ENCODE data around the gene PALLD. TPM values are rescaled to one million over a fixed set of nuclear protein-coding genes. Genes with fewer than 3 reads are reported as not detected.
"Not testable (repeated sequence)": the region's sequence is repeated elsewhere in the genome, so short reads cannot be mapped to it uniquely, and the experiment has no call there.

Gene PALLD
- total and polyA plus RNA-seq, 2 donors: 24.3 to 83.0 TPM

DNA sequence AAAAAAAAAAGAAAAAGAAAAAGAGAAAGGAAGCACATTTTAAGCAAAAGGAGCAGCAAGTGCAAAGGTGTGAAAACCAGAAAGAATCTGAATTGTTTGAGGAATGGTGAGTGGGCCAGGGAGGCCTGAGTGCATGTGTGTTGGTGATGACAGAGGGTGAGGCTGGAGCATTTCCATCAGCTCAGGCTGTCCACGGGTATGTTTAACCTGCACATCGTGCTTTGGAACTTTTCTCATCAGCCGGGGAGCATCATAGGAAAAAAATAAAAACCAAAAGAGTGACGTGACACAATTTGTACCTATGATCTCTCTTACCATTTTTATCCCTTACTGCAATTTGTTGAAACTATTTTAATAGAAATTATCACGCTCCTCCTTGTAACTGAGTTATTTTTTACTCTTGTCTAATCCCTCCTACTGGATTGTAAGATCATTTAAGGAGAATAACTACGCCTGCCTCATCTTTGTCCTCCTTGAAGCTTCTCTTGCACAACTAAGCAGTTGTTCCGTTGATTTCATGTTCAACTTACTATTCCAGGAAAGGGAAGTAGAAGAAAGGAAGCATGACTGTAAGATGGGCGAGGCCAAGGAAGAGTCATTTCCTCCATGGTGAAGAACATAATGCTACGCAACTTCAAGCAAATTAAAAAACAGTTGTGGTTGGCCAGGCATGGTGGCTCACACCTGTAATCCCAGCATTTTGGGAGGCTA is 7.0 kb downstream of the PALLD start:
- Histone ChIP-seq H3K9me3 (ENCODE audit: control insufficient read depth in 2 of 2, insufficient read depth in 1 of 2, low read length in 1 of 2) (no peaks in the 10 kb centered on the region), H3K36me3 (ENCODE audit: control insufficient read depth in 2 of 2, insufficient read depth in 2 of 2, low read length in 1 of 2) (no peaks in the 10 kb centered on the region), H3K4me3 (ENCODE audit: low read length in 2 of 2) (no peak overlapping the region), H3K4me1 (ENCODE audit: control insufficient read depth in 2 of 2, insufficient read depth in 2 of 2, low read length in 2 of 2) (peaks cover 7 to 18% of the 10 kb centered on the region in 2 donors), H3K27ac (ENCODE audit: low read depth in 1 of 2, low read length in 1 of 2) (no peak overlapping the region), H3K27me3 (ENCODE audit: control insufficient read depth in 2 of 2, insufficient read depth in 1 of 2, low read length in 1 of 2) (no peaks in the 10 kb centered on the region)
- 96% methylated on average over 9 of the region's 9 CpGs for WGBS
- DNase-seq (ENCODE audit: low read depth in 6 of 9, low spot score in 9 of 9): no peak

DNA sequence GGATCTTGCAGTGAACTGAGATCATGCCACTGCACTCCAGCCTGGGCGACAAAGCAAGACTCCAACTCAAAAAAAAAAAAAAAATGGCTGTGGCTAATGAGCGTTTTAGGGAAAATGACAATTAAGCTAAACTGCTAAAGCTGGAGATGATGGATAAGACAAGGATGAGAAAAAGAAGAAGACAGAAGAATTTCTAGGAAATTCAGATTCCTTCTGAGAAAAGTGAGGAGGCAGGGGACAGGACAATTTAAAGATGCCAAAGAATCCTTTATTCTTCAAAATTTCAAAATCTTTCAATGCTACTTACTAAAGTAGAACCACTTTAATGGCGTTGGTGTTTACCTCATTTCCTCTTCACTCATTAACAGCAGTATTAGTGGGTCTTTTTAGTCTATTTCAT is 7.7 kb downstream of the PALLD start:
- WGBS: 85% methylated on average over 3 of the region's 3 CpGs
- H3K4me1 ChIP-seq (ENCODE audit: control insufficient read depth in 2 of 2, insufficient read depth in 2 of 2, low read length in 2 of 2): peaks cover 7 to 18% of the 10 kb centered on the region in 2 donors
- no peak for DNase-seq (ENCODE audit: low read depth in 6 of 9, low spot score in 9 of 9)
- H3K36me3 ChIP-seq (ENCODE audit: control insufficient read depth in 2 of 2, insufficient read depth in 2 of 2, low read length in 1 of 2): no peaks in the 10 kb centered on the region
- no peaks in the 10 kb centered on the region for H3K27me3 ChIP-seq (ENCODE audit: control insufficient read depth in 2 of 2, insufficient read depth in 1 of 2, low read length in 1 of 2)
- H3K27ac ChIP-seq (ENCODE audit: low read depth in 1 of 2, low read length in 1 of 2): no peak overlapping the region
- H3K4me3 ChIP-seq (ENCODE audit: low read length in 2 of 2): no peak overlapping the region
- no peaks in the 10 kb centered on the region for H3K9me3 ChIP-seq (ENCODE audit: control insufficient read depth in 2 of 2, insufficient read depth in 1 of 2, low read length in 1 of 2)

DNA sequence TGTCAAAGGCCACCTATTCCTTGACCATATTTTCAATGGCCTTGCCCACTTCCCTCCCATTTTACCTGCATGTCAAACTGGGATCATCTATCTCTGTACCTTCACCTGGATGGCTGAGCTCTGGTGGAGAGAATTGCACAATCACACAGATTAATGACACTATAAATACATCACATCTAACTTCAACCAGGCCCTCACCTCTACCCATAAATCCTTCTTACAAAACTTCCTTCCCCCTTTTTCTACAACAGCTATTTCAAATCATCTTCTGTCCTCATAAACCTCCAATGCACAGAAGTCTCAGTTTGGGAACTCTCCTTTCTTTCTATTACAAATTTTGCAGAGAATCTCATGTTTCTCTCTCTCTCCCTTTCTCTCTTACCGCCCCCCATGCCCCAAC is 9.2 kb downstream of the PALLD start:
- peaks cover 10 to 30% of the 10 kb centered on the region in 2 donors for H3K4me1 ChIP-seq (ENCODE audit: control insufficient read depth in 2 of 2, insufficient read depth in 2 of 2, low read length in 2 of 2)
- no peaks in the 10 kb centered on the region for H3K9me3 ChIP-seq (ENCODE audit: control insufficient read depth in 2 of 2, insufficient read depth in 1 of 2, low read length in 1 of 2)
- H3K4me3 ChIP-seq (ENCODE audit: low read length in 2 of 2): no peak overlapping the region
- DNase-seq (ENCODE audit: low read depth in 6 of 9, low spot score in 9 of 9): no peak
- H3K27me3 ChIP-seq (ENCODE audit: control insufficient read depth in 2 of 2, insufficient read depth in 1 of 2, low read length in 1 of 2): no peaks in the 10 kb centered on the region
- no peak overlapping the region for H3K27ac ChIP-seq (ENCODE audit: low read depth in 1 of 2, low read length in 1 of 2)
- H3K36me3 ChIP-seq (ENCODE audit: control insufficient read depth in 2 of 2, insufficient read depth in 2 of 2, low read length in 1 of 2): no peaks in the 10 kb centered on the region
- WGBS: 54% methylated on average over 1 of the region's 1 CpG

DNA sequence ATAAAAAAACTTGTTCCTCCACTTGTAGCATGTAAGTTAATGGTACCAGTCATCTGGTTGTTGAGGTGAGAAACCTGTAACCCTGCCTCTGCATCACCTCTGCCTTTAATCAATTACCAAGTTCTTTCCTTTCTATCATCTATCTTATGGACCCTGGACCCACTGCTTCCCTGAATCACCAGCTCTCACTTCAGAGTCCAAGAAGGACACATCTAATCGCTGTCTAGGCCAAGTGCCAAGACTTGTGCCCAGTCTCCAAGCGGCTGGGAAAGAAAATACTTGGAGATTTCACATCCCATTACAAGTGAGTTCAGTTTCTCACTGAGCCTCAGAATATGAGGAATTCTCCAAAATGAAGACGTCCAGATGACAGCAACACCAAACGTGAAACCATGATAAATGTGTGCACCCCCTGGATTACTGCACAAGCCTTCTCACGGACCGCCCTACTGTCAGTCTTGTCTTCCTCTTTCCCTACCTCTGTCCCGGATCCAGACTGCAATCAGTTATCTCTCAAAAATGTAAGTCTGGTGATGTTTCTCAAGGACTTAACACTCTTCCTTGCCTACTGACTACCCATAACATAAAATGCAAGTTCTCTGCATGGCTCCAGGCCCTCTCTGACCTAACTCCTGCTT is 10.4 kb downstream of the PALLD start:
- Histone ChIP-seq H3K4me3 (ENCODE audit: low read length in 2 of 2) (no peak overlapping the region), H3K36me3 (ENCODE audit: control insufficient read depth in 2 of 2, insufficient read depth in 2 of 2, low read length in 1 of 2) (no peaks in the 10 kb centered on the region), H3K9me3 (ENCODE audit: control insufficient read depth in 2 of 2, insufficient read depth in 1 of 2, low read length in 1 of 2) (no peaks in the 10 kb centered on the region), H3K27ac (ENCODE audit: low read depth in 1 of 2, low read length in 1 of 2) (no peak overlapping the region), H3K27me3 (ENCODE audit: control insufficient read depth in 2 of 2, insufficient read depth in 1 of 2, low read length in 1 of 2) (no peaks in the 10 kb centered on the region), H3K4me1 (ENCODE audit: control insufficient read depth in 2 of 2, insufficient read depth in 2 of 2, low read length in 2 of 2) (peaks cover 21 to 39% of the 10 kb centered on the region in 2 donors)
- no peak for DNase-seq (ENCODE audit: low read depth in 6 of 9, low spot score in 9 of 9)
- WGBS: 88% methylated on average over 7 of the region's 7 CpGs

DNA sequence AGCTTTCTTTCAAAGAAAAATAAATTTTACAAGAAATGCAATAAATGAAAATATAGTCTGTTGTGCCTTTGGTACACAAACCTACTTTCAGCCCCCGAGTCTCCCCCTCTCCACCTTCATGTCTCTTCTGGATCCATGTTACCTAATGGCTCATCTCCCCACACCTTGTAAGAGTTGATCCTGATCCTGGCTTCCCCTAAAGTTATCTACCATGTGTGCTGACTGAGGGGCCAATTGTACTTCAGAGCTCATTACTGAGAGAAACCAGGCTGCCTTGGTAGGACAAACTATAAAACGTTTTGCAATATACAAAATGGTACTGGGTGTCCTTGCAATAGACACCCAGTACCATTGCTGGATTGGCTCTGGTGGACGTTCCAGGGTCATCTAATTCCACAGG is 11.8 kb downstream of the PALLD start:
- peaks cover 19 to 37% of the 10 kb centered on the region in 2 donors for H3K4me1 ChIP-seq (ENCODE audit: control insufficient read depth in 2 of 2, insufficient read depth in 2 of 2, low read length in 2 of 2)
- WGBS: 97% methylated on average over 3 of the region's 3 CpGs
- H3K36me3 ChIP-seq (ENCODE audit: control insufficient read depth in 2 of 2, insufficient read depth in 2 of 2, low read length in 1 of 2): no peaks in the 10 kb centered on the region
- no peaks in the 10 kb centered on the region for H3K9me3 ChIP-seq (ENCODE audit: control insufficient read depth in 2 of 2, insufficient read depth in 1 of 2, low read length in 1 of 2)
- no peak overlapping the region for H3K27ac ChIP-seq (ENCODE audit: low read depth in 1 of 2, low read length in 1 of 2)
- no peaks in the 10 kb centered on the region for H3K27me3 ChIP-seq (ENCODE audit: control insufficient read depth in 2 of 2, insufficient read depth in 1 of 2, low read length in 1 of 2)
- no peak for DNase-seq (ENCODE audit: low read depth in 6 of 9, low spot score in 9 of 9)
- no peak overlapping the region for H3K4me3 ChIP-seq (ENCODE audit: low read length in 2 of 2)

DNA sequence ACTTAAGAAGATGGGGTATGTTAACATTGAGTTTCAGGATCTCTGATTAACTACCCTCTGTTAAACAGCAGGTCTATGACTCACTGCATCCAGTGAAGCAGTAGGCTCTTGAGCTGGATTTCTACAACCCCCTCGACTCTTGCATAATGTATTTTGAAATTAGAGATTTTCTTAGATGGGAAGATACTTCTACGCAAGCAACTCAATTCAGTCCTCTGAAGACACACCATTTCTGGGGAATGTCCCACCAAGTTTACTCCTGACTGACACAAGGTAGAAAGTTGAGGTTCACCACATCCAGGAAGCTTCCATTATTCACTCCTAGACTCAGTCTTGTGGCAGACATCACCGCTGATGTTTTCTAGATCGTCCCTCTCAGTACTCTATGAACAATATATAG is 12.9 kb downstream of the PALLD start:
- H3K36me3 ChIP-seq (ENCODE audit: control insufficient read depth in 2 of 2, insufficient read depth in 2 of 2, low read length in 1 of 2): no peaks in the 10 kb centered on the region
- DNase-seq (ENCODE audit: low read depth in 6 of 9, low spot score in 9 of 9): peak in 5 of 9 donors; percentile 33 to 78 (median 52)
- no peak overlapping the region for H3K27ac ChIP-seq (ENCODE audit: low read depth in 1 of 2, low read length in 1 of 2)
- no peaks in the 10 kb centered on the region for H3K9me3 ChIP-seq (ENCODE audit: control insufficient read depth in 2 of 2, insufficient read depth in 1 of 2, low read length in 1 of 2)
- H3K27me3 ChIP-seq (ENCODE audit: control insufficient read depth in 2 of 2, insufficient read depth in 1 of 2, low read length in 1 of 2): no peaks in the 10 kb centered on the region
- 57% methylated on average over 4 of the region's 4 CpGs for WGBS
- no peak overlapping the region for H3K4me3 ChIP-seq (ENCODE audit: low read length in 2 of 2)
- peaks cover 19 to 38% of the 10 kb centered on the region in 2 donors for H3K4me1 ChIP-seq (ENCODE audit: control insufficient read depth in 2 of 2, insufficient read depth in 2 of 2, low read length in 2 of 2)

DNA sequence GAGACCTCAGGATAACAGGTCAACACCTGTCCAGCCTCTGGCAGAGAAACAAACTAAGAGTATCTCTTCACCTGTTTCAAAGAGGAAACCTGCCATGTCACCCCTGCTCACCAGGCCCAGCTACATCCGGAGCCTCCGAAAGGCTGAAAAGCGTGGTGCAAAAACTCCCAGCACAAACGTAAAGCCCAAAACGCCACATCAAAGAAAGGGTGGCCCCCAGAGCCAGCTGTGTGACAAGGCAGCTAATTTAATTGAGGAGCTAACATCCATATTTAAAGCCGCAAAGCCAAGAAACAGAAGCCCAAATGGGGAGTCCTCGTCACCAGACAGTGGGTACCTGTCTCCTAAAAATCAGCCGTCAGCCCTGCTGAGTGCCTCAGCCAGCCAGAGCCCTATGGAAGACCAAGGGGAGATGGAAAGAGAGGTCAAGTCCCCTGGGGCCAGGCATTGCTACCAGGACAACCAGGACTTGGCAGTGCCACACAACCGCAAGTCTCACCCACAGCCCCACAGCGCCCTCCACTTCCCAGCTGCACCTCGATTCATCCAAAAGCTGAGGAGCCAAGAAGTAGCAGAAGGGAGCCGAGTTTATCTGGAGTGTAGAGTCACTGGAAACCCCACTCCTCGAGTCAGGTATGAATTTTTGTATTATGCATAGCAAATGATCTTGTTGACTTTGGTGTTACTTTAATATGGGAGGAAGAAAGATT is 15.1 kb downstream of the PALLD start:
- 29% methylated on average over 13 of the region's 13 CpGs for WGBS
- peaks cover 19 to 47% of the 10 kb centered on the region in 2 donors for H3K4me1 ChIP-seq (ENCODE audit: control insufficient read depth in 2 of 2, insufficient read depth in 2 of 2, low read length in 2 of 2)
- peak overlapping the region in 1 of 2 donors; percentile 90 for H3K27ac ChIP-seq (ENCODE audit: low read depth in 1 of 2, low read length in 1 of 2)
- no peaks in the 10 kb centered on the region for H3K27me3 ChIP-seq (ENCODE audit: control insufficient read depth in 2 of 2, insufficient read depth in 1 of 2, low read length in 1 of 2)
- no peaks in the 10 kb centered on the region for H3K9me3 ChIP-seq (ENCODE audit: control insufficient read depth in 2 of 2, insufficient read depth in 1 of 2, low read length in 1 of 2)
- no peaks in the 10 kb centered on the region for H3K36me3 ChIP-seq (ENCODE audit: control insufficient read depth in 2 of 2, insufficient read depth in 2 of 2, low read length in 1 of 2)
- peak overlapping the region in 1 of 2 donors; percentile 54 for H3K4me3 ChIP-seq (ENCODE audit: low read length in 2 of 2)
- DNase-seq (ENCODE audit: low read depth in 6 of 9, low spot score in 9 of 9): peak; percentile 61 to 96 (median 84)

DNA sequence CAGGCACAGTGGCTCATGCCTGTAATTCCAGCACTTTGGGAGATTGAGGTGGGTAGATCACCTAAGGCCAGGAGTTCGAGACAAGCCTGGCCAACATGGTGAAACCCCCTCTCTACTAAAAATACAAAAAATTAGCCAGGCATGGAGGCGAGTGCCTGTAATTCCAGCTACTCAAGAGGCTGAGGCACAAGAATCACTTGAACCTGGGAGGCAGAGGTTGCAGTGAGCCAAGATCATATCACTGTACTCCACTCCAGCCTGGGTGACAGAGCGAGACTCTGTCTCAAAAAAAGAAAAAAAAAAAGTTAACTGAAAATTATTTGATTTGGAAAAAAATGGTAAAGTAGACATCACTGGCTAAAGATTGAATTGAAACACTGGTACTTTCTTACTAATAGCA is 17.0 kb downstream of the PALLD start:
- not testable (repeated sequence) for DNase-seq (ENCODE audit: low read depth in 6 of 9, low spot score in 9 of 9); H3K36me3 ChIP-seq (ENCODE audit: control insufficient read depth in 2 of 2, insufficient read depth in 2 of 2, low read length in 1 of 2); H3K27me3 ChIP-seq (ENCODE audit: control insufficient read depth in 2 of 2, insufficient read depth in 1 of 2, low read length in 1 of 2); H3K27ac ChIP-seq (ENCODE audit: low read depth in 1 of 2, low read length in 1 of 2); H3K9me3 ChIP-seq (ENCODE audit: control insufficient read depth in 2 of 2, insufficient read depth in 1 of 2, low read length in 1 of 2)
- H3K4me3 ChIP-seq (ENCODE audit: low read length in 2 of 2): peak overlapping the region in 1 of 2 donors; percentile 21
- WGBS: 97% methylated on average over 3 of the region's 3 CpGs
- peaks cover 19 to 47% of the 10 kb centered on the region in 2 donors for H3K4me1 ChIP-seq (ENCODE audit: control insufficient read depth in 2 of 2, insufficient read depth in 2 of 2, low read length in 2 of 2)

DNA sequence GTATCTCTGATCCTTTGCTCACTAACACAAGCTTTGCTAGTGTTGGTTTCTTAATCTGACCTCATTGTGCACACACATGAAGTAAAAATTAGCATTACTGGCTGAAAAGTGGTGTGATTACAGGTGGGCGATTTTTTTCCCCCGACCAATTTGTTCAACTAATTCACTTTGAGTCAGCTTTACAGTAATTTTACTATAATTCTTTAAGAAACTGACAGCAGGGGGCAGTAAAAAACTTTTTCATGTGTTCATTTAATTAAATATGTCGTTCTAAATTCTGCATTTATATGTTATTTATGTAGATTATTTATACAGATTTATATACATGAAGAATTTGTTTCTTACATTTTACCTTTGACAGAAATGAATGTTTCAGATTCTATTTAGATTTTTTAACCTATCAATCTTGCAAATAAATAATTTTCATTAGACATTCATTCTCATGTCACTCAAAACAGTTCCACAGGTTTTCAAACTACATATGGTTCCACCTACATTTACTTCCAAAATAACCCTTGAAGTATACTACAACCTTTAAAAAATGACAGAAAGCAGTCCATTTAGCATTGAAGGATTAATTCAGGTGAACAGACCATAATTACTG is 17.5 kb downstream of the PALLD start:
- 47% methylated on average over 3 of the region's 3 CpGs for WGBS
- Histone ChIP-seq H3K4me1 (ENCODE audit: control insufficient read depth in 2 of 2, insufficient read depth in 2 of 2, low read length in 2 of 2) (peaks cover 19 to 47% of the 10 kb centered on the region in 2 donors), H3K4me3 (ENCODE audit: low read length in 2 of 2) (peak overlapping the region in 1 of 2 donors; percentile 21), H3K27ac (ENCODE audit: low read depth in 1 of 2, low read length in 1 of 2) (no peak overlapping the region), H3K36me3 (ENCODE audit: control insufficient read depth in 2 of 2, insufficient read depth in 2 of 2, low read length in 1 of 2) (no peaks in the 10 kb centered on the region), H3K27me3 (ENCODE audit: control insufficient read depth in 2 of 2, insufficient read depth in 1 of 2, low read length in 1 of 2) (no peaks in the 10 kb centered on the region), H3K9me3 (ENCODE audit: control insufficient read depth in 2 of 2, insufficient read depth in 1 of 2, low read length in 1 of 2) (no peaks in the 10 kb centered on the region)
- peak in 7 of 9 donors; percentile 8 to 80 (median 38) for DNase-seq (ENCODE audit: low read depth in 6 of 9, low spot score in 9 of 9)
